OCI-LY1 (cell line): ENCODE results near the gene GJC2.

Source experiments
- CTCF ChIP-seq: fragments of 200-600 bp; sonication (generic), shearing (Covaris generic); IDR thresholded peaks from 2 replicates; pipeline ENCODE4 v1.5.1; 2017; ENCODE audit warnings: mild to moderate bottlenecking, antibody characterized with exemption, low read length, moderate library complexity, mixed read lengths
- EZH2 ChIP-seq: fragments of 200-600 bp; sonication (generic), shearing (Covaris generic); IDR thresholded peaks from 2 replicates; pipeline ENCODE4 v1.8.0; 2017; ENCODE audit warnings: borderline replicate concordance, mixed run types, mild to moderate bottlenecking, antibody characterized with exemption, low read length, moderate library complexity, mixed read lengths

- TF ChIP-seq EZH2 (no peak), CTCF (no peak)
Observed at GRCh38 chr1:228168563-228169270, 19.0 kb downstream of the GJC2 start.
